GM12865 (cell line): ENCODE data around the gene ZFYVE19.

Source experiments
- DNase-seq: peaks from one replicate; pipeline ENCODE4 v3.0.0; 2010; ENCODE audit warnings: low read depth
- H3K4me3 ChIP-seq: 2 replicates; pipeline ENCODE4 v1.5.1; 2011; ENCODE audit warnings: mild to moderate bottlenecking, low read depth, low read length, control low read depth
- CTCF ChIP-seq: IDR thresholded peaks from 2 replicates; pipeline ENCODE4 v1.5.1; 2011; ENCODE audit warnings: low read length, control low read depth, low read depth, inconsistent platforms; ENCODE audit not compliant: insufficient read depth; ENCODE audit errors: missing control alignments

The ZFYVE19 gene

DNA sequence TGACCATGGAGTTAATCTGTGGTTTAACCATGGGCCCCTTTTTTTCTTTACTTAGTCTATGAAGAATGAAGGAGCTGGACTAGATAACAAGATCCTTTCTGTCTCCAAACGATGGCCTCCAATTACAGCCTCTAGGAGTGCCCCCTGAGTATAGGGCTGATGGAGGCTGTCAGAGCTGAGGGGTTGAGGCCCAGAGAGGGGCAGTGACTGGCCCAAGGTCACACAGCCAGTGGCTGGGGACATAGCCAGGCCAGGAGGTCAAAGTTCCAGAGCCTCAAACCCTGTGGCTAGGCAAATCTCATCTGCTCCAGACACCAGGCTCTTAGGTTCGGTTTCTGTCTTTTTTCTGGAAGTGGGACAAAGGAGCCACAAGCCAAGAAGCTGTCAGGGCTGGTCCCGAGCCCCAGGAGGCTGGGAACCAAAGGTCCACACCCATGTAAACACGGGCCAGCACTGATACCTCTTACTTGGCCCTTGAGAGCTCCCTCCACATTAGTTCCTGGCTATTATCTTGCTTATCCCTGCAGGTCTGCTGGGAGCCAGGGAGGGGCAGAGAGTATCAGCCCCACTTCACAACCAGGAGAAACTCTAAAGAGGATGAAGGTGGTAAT is 56.9 kb downstream of the ZFYVE19 start:
- TF ChIP-seq CTCF = no peak
- DNase-seq = no peak
- no peak overlapping the region for H3K4me3 ChIP-seq
